Stimulated activated CD8-positive, alpha-beta memory T cell treated with anti-CD3 and anti-CD28 coated beads, Interleukin-2, amount 100 ng/mL, for 1 hour (primary cell): ENCODE data around the gene OR7A10.

Experiments used
- DNase-seq, 2 donors: peaks; one replicate each; pipeline ENCODE4 v3.0.0-alpha.2; 2020; ENCODE audit warnings: low read depth in 2 of 2

OR7A10 gene

GRCh38 chr19:14848822-14849221, at the start of gene OR7A10:
Gene OR7A10 (minus strand): TSS chr19:14848922. CDS start chr19:14841877, 7,045 bp downstream.
- DNase-seq: no peak

GRCh38 chr19:14890643-14891379, 42.1 kb upstream of the OR7A10 start:
- no peak for DNase-seq

DNA sequence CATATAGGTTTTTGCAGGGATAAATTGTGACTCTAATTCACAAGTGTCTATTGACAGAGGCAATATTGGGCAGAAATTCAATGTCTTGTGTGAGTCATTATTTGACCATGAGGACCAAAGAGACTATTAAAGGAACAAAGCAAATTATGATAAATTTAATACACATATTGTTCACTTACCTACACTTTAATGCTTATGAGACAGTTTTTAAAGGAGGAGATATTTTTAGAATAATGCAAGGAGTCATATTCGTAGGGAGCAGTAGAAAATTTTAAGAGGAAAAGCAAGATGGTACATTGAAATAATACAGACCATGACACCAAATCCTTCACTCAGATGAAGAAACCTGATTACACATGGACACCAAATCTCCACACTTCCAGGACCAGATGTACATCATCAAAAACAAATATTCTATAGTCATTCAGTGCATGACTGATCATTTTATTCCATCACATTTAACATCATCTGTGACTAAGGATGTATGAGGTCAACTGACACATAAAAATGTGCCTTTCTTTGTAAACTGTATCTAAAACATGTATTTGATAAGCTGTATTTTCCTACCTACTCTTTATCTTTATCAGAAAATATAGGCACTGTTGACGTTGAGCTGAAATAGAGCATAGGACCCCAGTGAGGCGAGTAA, 41.4 kb upstream of the OR7A10 start:
- DNase-seq: no peak

DNA sequence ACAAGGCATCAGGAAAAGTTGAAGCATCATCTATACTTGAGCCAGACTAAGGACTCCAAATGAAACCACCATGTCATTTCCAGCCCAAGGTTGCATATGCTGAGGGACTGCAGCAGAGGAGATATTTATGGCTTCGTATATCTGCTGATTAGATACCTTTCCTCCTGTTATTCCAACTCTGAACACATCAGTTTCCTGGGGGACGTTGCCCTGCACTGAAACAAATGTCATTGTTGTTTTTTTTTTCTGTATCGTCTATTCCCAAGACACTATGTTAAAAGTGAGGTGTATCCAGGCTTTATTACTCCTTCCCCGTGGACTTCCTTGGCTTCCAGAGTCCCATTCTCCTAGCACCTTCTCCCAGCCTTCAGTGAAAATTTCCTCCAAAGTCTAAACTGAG, 37.3 kb upstream of the OR7A10 start, which contains the start of gene OR7A17:
TSS of gene OR7A17 (minus strand) at position 101 of the 400 bp plus-strand sequence. CDS start 4,777 bp downstream, outside the sequence.
- DNase-seq: no peak

GRCh38 chr19:14871619-14872230, 23.0 kb upstream of the OR7A10 start:
- no peak for DNase-seq

DNA sequence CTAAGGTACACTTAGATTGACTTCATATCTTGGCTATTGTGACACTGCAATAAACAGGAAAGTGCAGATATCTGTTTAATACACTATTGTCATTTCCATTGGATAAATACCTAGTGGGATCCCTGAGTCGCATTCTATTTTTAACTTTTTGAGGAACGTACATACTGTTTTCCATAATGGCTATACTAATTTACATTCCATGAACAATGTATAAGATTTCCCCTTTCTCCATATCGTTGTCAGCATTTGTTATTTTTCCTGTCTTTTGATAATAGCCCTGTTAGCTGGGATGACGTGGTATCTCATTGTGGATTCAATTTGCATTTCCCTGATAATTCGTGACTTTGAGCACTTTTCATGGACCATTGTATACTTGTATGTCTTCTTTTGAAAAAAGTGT, 19.8 kb upstream of the OR7A10 start:
- DNase-seq: no peak

DNA sequence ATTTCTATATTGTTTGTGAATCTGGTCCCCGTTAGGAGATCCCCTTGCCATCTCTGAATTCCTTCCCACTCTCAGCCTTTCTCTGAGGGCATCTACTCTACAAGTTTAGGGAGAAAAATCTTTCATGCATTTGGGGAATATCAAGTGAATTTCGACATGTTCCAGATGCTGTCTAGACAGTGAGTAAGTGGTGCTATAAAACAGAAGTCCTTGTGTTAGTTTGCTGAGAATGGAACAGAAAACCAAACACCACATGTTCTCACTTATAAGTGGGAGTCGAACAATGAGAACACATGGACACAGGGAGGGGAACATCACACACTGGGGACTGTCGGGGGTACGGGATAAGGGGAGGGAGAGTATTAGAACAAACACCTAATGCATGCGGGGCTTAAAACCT, 5.1 kb downstream of the OR7A10 start:
- DNase-seq: no peak

- no peak for DNase-seq
These were observed 5.6 kb downstream of the OR7A10 start for GRCh38 chr19:14843169-14843568.

GRCh38 chr19:14840206-14840605, 8.5 kb downstream of the OR7A10 start:
- no peak for DNase-seq

GRCh38 chr19:14837391-14837790, 11.3 kb downstream of the OR7A10 start:
- DNase-seq: no peak

GRCh38 chr19:14835011-14835410, 13.7 kb downstream of the OR7A10 start, which contains the start of the genes OR7A5 and OR7C1:
Gene OR7A5 (minus strand): TSS chr19:14835185. CDS start chr19:14828241, 6,944 bp downstream.
Gene OR7C1 (minus strand): TSS chr19:14835185. CDS start chr19:14800136, 35,049 bp downstream.
- DNase-seq: no peak

- DNase-seq: no peak
These were observed 18.0 kb downstream of the OR7A10 start for GRCh38 chr19:14830702-14831101.

GRCh38 chr19:14826006-14826405, 22.7 kb downstream of the OR7A10 start:
- no peak for DNase-seq

- DNase-seq: no peak
These were observed 26.8 kb downstream of the OR7A10 start for GRCh38 chr19:14821937-14822336.

DNA sequence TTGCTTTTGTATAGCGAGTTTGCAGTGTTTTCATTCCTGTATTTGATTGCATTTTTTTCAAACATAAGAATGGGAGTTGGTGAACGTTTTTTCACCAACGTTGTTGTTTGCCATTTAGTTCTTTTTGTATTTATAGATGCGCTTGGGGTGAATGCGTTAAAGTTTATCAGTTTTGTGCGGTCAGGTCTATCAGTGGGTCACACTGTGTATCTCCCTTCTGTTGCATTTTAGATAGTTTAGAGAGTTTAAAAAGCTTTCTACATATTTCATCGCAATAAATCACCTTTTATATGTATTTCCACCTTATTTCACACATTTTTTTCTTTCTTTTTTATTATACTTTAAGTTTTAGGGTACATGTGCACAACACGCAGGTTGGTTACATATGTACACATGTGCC, 30.1 kb downstream of the OR7A10 start:
- no peak for DNase-seq

GRCh38 chr19:14817052-14817451, 31.7 kb downstream of the OR7A10 start:
- DNase-seq: no peak

DNA sequence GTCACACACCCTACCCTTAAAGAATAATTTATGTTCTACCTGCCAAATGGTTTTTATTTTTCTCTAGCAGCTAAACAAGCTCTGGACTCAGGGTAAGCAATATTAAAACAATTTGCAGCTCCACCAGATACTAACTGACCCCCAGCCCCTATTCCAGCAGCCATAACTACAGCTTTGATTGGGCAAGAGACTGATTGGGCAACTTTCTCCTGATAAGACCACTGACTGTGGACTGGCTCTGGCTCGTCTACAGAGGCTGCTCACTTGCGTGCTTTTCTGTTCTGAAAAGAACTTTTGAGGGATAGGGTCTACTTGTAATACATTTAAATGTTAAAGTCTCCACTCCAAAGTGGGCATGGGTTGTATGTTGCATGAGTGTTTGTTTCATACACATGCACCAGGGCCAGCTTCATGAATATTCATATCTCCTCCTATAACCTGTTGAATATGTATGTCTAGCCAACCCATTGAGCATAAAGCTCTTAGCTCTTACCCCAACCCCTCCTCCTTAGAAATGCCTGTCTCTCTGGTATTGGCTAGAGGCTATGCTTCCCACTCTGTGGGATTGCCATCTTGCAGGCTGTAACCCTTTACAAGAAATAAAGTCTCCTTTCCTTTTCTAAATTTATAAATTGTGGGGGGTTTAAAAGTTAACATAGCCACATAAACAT, 33.6 kb downstream of the OR7A10 start:
- DNase-seq: no peak

DNA sequence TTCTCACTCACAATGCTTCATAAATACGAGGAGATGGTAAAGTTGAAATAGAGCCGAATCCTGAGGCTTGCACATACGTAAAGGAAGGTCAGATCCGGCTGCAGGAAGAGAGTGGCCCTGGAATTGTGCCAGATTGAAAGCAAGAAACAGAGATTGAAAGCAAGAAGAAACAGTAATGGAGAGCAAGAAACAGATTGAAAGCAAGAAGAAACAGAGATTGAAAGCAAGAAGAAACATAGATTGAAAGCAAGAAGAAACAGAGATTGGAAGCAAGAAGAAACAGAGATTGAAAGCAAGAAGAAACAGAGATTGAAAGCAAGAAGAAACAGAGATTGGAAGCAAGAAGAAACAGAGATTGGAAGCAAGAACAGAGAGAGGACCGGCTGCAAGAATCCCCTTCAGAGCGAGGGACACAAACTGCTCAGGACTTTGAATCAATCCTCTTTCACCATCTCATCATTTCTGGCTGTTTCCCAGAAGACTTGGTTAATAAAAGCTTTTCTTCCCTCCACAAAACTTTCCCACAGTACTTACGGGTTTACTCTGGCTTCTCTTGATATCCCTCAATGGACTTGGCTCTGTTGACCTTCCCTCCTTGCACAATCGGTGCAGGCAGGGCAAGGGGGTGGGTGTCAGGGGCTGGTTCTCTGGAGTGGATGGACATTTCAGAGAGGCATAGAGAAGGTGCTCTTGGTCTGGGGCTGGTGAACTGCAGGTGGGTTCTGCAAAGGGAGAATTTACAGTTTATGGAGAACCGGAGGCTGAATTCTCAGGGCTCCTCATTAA, 39.3 kb downstream of the OR7A10 start:
- DNase-seq: no peak

DNA sequence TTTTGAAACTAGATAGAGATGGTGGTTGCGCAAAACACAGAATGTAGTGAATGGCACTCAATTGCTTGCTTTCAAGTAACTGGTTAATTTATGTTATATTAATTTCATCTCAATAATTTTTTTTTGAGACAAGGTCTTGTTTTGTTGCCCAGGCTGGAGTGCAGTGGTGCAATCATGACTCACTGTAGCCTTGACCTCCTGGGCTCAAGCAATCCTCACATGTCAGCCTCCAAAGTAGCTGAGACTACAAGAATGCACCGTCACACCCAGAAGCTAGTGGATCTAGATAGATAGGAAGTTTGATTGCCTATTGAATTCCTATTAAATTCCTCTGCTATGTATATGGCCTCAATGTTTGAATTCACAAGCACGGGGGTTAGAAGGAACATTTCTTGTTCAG, 44.0 kb downstream of the OR7A10 start:
- DNase-seq: no peak

DNA sequence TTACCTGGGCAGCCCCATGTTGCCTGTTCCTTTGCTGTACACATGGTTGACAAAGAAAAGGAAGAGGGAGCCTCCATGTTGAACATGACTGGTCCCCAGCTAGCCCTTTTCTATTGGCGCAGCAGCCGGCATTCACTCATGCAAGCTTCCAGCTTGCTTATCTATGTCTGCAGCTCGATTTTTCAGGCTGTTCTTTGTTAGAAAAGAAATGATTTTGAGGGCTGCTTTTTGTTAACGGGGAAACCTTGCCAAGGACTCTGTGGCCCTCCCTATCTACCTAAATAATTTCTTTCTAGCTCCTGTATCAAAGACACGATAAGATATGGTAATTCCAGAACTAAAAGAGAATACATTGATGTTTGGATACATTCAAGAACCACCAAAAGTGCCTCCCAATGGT, 50.0 kb downstream of the OR7A10 start:
- DNase-seq: no peak

DNA sequence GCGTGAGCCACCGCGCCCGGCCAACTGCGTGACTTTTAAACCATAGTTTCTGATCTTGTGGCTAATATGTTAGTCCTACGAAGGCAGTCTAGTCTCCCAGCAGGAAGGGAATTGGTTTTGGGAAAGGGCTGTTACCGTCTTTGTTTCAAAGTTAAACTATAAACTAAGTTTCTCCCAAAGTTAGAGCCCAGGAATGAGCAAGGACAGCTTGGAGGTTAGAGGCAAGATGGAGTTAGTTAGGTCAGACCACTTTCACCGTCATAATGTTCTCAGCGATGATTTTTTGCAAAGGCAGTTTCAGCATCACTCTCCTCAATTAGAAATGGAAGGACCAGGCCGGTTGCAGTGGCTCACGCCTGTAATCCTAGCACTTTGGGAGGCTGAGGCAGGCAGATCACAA, 52.7 kb downstream of the OR7A10 start:
- no peak for DNase-seq
